ENCODE measurements around the gene CFAP119.

CFAP119 gene

GRCh38 chr16:30737794-30738648 lies 23.8 kb downstream of the CFAP119 start:
- no peak overlapping the region for H3K4me3 ChIP-seq (ENCODE audit: control insufficient read depth, low read depth, low read length)
- TF ChIP-seq, protein P1, sequence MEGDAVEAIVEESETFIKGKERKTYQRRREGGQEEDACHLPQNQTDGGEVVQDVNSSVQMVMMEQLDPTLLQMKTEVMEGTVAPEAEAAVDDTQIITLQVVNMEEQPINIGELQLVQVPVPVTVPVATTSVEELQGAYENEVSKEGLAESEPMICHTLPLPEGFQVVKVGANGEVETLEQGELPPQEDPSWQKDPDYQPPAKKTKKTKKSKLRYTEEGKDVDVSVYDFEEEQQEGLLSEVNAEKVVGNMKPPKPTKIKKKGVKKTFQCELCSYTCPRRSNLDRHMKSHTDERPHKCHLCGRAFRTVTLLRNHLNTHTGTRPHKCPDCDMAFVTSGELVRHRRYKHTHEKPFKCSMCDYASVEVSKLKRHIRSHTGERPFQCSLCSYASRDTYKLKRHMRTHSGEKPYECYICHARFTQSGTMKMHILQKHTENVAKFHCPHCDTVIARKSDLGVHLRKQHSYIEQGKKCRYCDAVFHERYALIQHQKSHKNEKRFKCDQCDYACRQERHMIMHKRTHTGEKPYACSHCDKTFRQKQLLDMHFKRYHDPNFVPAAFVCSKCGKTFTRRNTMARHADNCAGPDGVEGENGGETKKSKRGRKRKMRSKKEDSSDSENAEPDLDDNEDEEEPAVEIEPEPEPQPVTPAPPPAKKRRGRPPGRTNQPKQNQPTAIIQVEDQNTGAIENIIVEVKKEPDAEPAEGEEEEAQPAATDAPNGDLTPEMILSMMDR (conservative IDR thresholded peaks at IDR 0.05; ENCODE audit: control insufficient read depth, insufficient read depth, low read depth, low read length), result no peak
- DNase-seq (ENCODE audit: low read depth), result no peak

DNA sequence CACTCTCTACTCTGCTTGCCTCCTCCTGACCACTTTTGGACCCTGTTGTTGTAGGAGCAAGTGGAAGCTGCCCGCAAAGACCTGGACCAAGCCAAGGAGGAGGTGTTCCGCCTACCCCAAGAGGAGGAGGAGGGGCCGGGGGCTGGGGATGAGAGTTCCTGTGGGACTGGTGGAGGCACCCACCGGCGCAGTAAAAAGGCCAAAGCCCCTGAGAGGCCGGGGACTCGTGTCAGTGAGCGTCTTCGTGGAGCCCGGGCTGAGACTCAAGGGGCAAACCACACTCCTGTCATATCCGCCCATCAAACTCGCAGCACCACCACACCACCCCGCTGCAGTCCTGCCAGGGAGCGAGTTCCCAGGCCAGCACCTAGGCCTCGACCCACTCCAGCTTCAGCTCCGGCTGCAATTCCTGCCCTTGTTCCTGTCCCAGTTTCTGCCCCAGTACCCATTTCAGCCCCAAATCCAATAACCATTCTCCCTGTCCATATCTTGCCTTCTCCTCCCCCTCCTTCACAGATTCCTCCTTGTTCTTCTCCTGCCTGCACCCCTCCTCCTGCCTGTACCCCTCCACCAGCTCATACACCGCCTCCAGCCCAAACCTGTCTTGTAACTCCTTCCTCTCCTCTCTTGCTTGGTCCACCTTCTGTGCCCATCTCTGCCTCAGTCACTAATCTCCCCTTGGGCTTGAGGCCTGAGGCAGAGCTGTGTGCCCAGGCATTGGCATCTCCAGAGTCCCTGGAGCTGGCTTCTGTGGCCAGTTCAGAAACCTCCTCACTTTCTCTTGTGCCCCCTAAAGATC lies 24.7 kb downstream of the CFAP119 start:
- H3K4me3 ChIP-seq (ENCODE audit: control insufficient read depth, low read depth, low read length), result no peak overlapping the region
- no peak for DNase-seq (ENCODE audit: low read depth)
- TF ChIP-seq, protein P1 (conservative IDR thresholded peaks at IDR 0.05; ENCODE audit: control insufficient read depth, insufficient read depth, low read depth, low read length), result no peak

GRCh38 chr16:30731411-30731810 lies 30.5 kb downstream of the CFAP119 start:
- TF ChIP-seq, protein P1 (conservative IDR thresholded peaks at IDR 0.05; ENCODE audit: control insufficient read depth, insufficient read depth, low read depth, low read length), result no peak
- DNase-seq (ENCODE audit: low read depth), result peak; percentile 21

DNA sequence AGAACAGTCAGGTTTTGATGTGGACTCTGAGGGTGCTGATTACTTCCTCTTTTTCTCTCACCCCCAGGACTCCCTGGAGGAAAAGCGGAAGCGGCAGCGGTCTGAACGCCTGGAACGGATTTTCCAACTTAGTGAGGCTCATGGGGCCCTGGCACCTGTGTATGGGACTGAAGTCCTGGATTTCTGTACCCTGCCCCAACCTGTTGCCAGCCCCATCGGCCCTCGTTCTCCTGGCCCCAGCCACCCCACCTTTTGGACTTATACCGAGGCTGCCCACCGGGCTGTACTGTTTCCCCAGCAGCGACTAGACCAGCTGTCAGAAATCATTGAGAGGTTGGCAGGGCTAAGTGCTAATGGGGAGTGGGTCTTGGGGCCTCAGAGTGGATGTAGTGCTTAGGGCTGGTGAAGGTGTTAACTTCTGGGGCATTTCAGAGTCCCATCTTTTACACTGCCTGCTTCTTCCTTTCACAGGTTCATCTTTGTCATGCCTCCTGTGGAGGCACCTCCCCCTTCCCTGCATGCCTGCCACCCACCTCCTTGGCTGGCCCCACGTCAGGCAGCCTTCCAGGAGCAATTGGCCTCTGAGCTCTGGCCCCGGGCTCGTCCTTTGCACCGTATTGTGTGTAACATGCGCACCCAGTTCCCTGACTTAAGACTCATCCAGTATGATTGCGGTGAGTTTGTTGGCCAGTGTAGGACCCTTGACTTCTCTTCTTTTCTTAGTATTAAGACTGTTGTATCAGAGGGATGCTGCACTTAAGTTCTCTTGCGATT lies 32.8 kb downstream of the CFAP119 start:
- no peak for DNase-seq (ENCODE audit: low read depth)
- H3K4me3 ChIP-seq (ENCODE audit: control insufficient read depth, low read depth, low read length), result no peak overlapping the region

More at GRCh38 chr16:30731411-30731810, 30.5 kb downstream of the CFAP119 start:
- no peak overlapping the region for H3K4me3 ChIP-seq (ENCODE audit: control insufficient read depth, low read depth, low read length)

GRCh38 chr16:30728321-30728720 lies 33.5 kb downstream of the CFAP119 start:
- no peak overlapping the region for H3K4me3 ChIP-seq (ENCODE audit: control insufficient read depth, low read depth, low read length)
- TF ChIP-seq, protein P1 (conservative IDR thresholded peaks at IDR 0.05; ENCODE audit: control insufficient read depth, insufficient read depth, low read depth, low read length), result no peak
- no peak for DNase-seq (ENCODE audit: low read depth)

More for the DNA sequence above, 32.8 kb downstream of the CFAP119 start:
- TF ChIP-seq, protein P1 (conservative IDR thresholded peaks at IDR 0.05; ENCODE audit: control insufficient read depth, insufficient read depth, low read depth, low read length), result no peak

DNA sequence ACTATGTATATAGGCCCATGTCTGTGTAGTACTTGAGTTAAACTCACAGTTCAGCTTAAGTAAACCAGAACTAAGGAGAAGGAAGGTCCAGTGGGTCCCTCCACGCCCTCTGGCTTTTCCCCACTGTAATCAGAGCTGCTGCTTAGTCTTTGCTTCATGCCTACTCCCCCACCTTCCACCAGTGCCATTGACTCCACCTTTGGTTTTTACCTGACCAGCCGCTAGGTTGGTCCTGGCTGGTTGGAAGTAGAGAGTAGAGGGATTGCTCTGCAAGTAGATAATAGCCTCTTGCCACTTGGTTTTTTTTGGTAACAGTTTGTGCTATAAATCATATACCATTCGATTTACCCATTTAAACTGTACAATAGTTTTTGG lies 36.5 kb downstream of the CFAP119 start:
- TF ChIP-seq, protein P1 (conservative IDR thresholded peaks at IDR 0.05; ENCODE audit: control insufficient read depth, insufficient read depth, low read depth, low read length), result no peak
- DNase-seq (ENCODE audit: low read depth), result no peak
- H3K4me3 ChIP-seq (ENCODE audit: control insufficient read depth, low read depth, low read length), result no peak overlapping the region
